ENCODE measurements around the gene TMX1. TPM values are rescaled to one million over a fixed set of nuclear protein-coding genes. Genes with fewer than 3 reads are reported as not detected.
"Not testable (repeated sequence)": the region's sequence is repeated elsewhere in the genome, so short reads cannot be mapped to it uniquely, and the experiment has no call there.

The TMX1 gene
- total and polyA plus RNA-seq, 2 of the 8 experiments (the other 6 are each of a cell fraction or from before 2014, with no cell fraction given), result 26.6 to 84.0 TPM

DNA sequence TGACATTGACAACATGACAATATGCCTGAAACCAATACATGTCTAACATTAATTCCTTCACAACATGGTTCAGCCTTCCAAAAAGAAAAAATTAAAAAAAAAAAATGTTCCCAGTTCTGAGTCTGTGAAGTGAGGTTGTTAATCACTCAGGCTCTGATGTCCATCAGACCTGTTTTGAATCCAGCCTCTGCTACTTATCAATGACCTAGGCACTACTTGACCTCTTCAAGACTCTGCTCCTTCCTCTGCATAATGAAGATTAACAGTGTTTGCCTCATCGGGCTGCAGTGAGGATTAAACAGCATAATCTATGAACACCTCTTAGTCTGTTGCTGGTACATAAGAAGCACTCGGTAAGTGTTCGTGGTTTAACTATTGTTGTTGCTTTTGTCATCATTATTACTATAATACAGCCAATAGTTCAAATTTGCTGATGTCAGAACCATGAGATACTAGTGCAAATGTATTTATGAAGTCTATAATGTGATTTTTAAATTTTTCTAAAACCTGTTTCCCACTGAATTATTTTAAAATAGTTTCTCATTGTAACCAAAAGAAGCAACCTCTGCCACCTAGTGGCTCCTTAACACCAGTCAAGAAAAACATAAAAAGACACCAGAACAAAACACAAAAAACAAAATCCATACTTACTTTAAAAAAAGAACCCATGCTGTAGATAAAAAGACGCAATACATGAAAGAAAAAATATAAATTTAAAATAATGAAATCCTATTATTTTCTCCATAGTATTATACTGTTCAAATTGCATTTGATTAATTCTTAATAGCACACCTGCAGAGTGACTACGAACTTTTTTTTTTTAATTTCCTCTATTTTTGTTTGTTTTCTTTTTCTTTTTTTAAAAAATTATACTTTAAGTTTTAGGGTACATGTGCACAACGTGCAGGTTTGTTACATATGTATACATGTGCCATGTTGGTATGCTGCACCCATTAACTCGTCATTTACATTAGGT lies 20.3 kb upstream of the TMX1 start (continued):
- TF ChIP-seq, protein P1, sequence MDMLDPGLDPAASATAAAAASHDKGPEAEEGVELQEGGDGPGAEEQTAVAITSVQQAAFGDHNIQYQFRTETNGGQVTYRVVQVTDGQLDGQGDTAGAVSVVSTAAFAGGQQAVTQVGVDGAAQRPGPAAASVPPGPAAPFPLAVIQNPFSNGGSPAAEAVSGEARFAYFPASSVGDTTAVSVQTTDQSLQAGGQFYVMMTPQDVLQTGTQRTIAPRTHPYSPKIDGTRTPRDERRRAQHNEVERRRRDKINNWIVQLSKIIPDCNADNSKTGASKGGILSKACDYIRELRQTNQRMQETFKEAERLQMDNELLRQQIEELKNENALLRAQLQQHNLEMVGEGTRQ (IDR thresholded peaks at IDR 0.05; ENCODE audit: low read length), result no peak
- TF ChIP-seq SAP30 (IDR thresholded peaks at IDR 0.05; ENCODE audit: insufficient read depth, insufficient replicate concordance, low read length) (no peak), EGR1 (IDR thresholded peaks at IDR 0.05; ENCODE audit: borderline replicate concordance, low read depth, low read length) (no peak), KDM5A (IDR thresholded peaks at IDR 0.05; ENCODE audit: low read length) (no peak), HDAC2 (IDR thresholded peaks at IDR 0.05; ENCODE audit: borderline replicate concordance in 1 of 2, low read depth in 2 of 2, low read length in 2 of 2) (no peak), JUN (IDR thresholded peaks at IDR 0.05; ENCODE audit: low read depth, low read length) (no peak), EP300 (IDR thresholded peaks at IDR 0.05; ENCODE audit: borderline replicate concordance in 1 of 2, low read depth in 2 of 2, low read length in 2 of 2) (no peak), KDM1A (IDR thresholded peaks at IDR 0.05; ENCODE audit: borderline replicate concordance, low read length) (no peak)

DNA sequence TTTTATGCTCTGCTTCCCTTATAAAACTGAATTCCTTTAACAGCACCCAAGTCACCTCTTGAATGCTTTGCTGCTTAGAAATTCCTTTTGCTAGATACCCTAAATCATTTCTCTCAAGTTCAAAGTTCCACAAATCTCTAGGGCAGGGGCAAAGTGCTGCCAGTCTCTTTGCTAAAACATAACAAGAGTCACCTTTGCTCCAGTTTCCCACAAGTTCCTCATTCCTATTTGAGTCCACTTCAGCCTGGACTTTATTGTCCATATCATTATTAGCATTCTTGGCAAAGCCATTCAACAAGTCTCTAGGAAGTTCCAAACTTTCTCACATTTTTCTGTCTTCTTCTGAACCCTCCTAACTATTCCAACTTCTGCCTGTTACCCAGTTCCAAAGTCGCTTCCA lies 16.6 kb upstream of the TMX1 start:
- H3K27me3 ChIP-seq (replicated peaks in 1 of 4; ENCODE audit: control insufficient read depth in 3 of 4, extremely low read depth in 1 of 4, insufficient read depth in 3 of 4, low read length in 3 of 4); H3K36me3 ChIP-seq (ENCODE audit: control insufficient read depth in 2 of 4, insufficient read depth in 4 of 4, low read length in 3 of 4); H3K4ac ChIP-seq (replicated peaks; ENCODE audit: insufficient read length, low read depth, low read length); H2BK5ac ChIP-seq (ENCODE audit: low read depth, low read length); H3K4me3 ChIP-seq (ENCODE audit: extremely low read depth in 1 of 4, insufficient read depth in 2 of 4, low read depth in 3 of 4, low read length in 4 of 4); H2BK15ac ChIP-seq (ENCODE audit: low read length); H3K9me3 ChIP-seq (ENCODE audit: insufficient read depth in 2 of 2, low read depth in 1 of 2, low read length in 1 of 2); H3K79me1 ChIP-seq (ENCODE audit: low read depth, low read length); H2AFZ ChIP-seq (ENCODE audit: low read length); H4K5ac ChIP-seq (ENCODE audit: insufficient read length, low read depth, low read length); H3K4me1 ChIP-seq (replicated peaks in 1 of 4; ENCODE audit: control insufficient read depth in 3 of 4, insufficient read depth in 4 of 4, low read length in 3 of 4); H3K4me2 ChIP-seq (ENCODE audit: insufficient read depth in 1 of 2, low read depth in 2 of 2, low read length in 2 of 2); H3K56ac ChIP-seq (replicated peaks; ENCODE audit: insufficient read length, low read depth, low read length); POLR2A ChIA-PET (ENCODE audit: partially characterized antibody); H3K23me2 ChIP-seq (ENCODE audit: low read depth, low read length); H3K23ac ChIP-seq (ENCODE audit: insufficient read length); DNase-seq (ENCODE audit: low read depth in 1 of 2, low spot score in 2 of 2); H3K9ac ChIP-seq (replicated peaks in 1 of 4; ENCODE audit: extremely low read depth in 1 of 4, low read depth in 3 of 4, low read length in 3 of 4); H4K8ac ChIP-seq (ENCODE audit: extremely low read depth, insufficient read depth, low read length); H3K18ac ChIP-seq (ENCODE audit: extremely low read depth, low read length); H3K79me2 ChIP-seq (ENCODE audit: control insufficient read depth in 1 of 2, insufficient read depth in 2 of 2, low read length in 2 of 2); H2BK12ac ChIP-seq (ENCODE audit: low read depth, low read length); H2BK120ac ChIP-seq (replicated peaks; ENCODE audit: low read depth, low read length); H2BK20ac ChIP-seq (ENCODE audit: low read length); H2AK5ac ChIP-seq (ENCODE audit: low read depth, low read length); H3K14ac ChIP-seq (ENCODE audit: insufficient read length); H4K91ac ChIP-seq (replicated peaks; ENCODE audit: insufficient read length, low read length); H3K27ac ChIP-seq (ENCODE audit: low read depth, low read length); H4K20me1 ChIP-seq (replicated peaks in 1 of 2; ENCODE audit: control insufficient read depth in 1 of 2, insufficient read depth in 2 of 2, low read length in 2 of 2); FAIRE-seq: not testable (repeated sequence)
- CTCF ChIA-PET (ENCODE audit: partially characterized antibody), result interaction anchor here (1.3 kb wide), 1 partner anchor 10 kb away, joined by 3 read pairs; no protein-coding TSS in a partner anchor
- 80% methylated on average over 1 of the region's 1 CpG; no CpG with 5 or more reads in 1 of the 2 experiments for WGBS, 2 experiments (ENCODE audit: extremely low coverage in 1 of 2, insufficient coverage in 1 of 2, insufficient read length in 1 of 2, insufficient replicate concordance in 2 of 2, low coverage in 1 of 2, low lambda C conversion rate in 2 of 2, missing lambda C conversion rate in 1 of 2)

Measured in H1 (cell line).